OCI-LY1 (cell line): ENCODE data around the gene AMIGO2.

Experiments
- H2AFZ ChIP-seq: fragments of 200-600 bp; sonication (generic), shearing (Covaris generic); 2 replicates; pipeline ENCODE4 v1.6.0; 2014; ENCODE audit warnings: antibody characterized with exemption, mild to moderate bottlenecking, low read length
- H3F3A ChIP-seq: fragments of 200-600 bp; sonication (generic), shearing (Covaris generic); 2 replicates; pipeline ENCODE4 v1.6.0; 2014; ENCODE audit warnings: mild to moderate bottlenecking, antibody characterized with exemption, low read length, moderate library complexity; ENCODE audit not compliant: insufficient read depth
- H3K27ac ChIP-seq: fragments of 200-600 bp; sonication (generic); 2 replicates; pipeline ENCODE4 v1.5.1; 2014; ENCODE audit warnings: low read length, mixed run types, mild to moderate bottlenecking, low read depth; ENCODE audit not compliant: poor library complexity, severe bottlenecking
- H3K27me3 ChIP-seq: fragments of 200-600 bp; sonication (generic); 2 replicates; pipeline ENCODE4 v1.6.0; 2014; ENCODE audit warnings: antibody characterized with exemption, mild to moderate bottlenecking, low read length, moderate library complexity; ENCODE audit not compliant: insufficient read depth
- H3K36me3 ChIP-seq: fragments of 200-600 bp; sonication (generic); 2 replicates; pipeline ENCODE4 v1.6.1; 2014; ENCODE audit warnings: mild to moderate bottlenecking, antibody characterized with exemption, low read length, moderate library complexity, mixed read lengths; ENCODE audit not compliant: insufficient read depth
- H3K4me1 ChIP-seq: fragments of 200-600 bp; sonication (generic); 2 replicates; pipeline ENCODE4 v1.5.1; 2014; ENCODE audit warnings: mild to moderate bottlenecking, low read length, moderate library complexity; ENCODE audit not compliant: insufficient read depth, severe bottlenecking
- H3K4me2 ChIP-seq: fragments of 200-600 bp; sonication (generic), shearing (Covaris generic); 2 replicates; pipeline ENCODE4 v1.6.1; 2014; ENCODE audit warnings: low read length
- H3K4me3 ChIP-seq: fragments of 200-600 bp; sonication (generic); 2 replicates; pipeline ENCODE4 v1.5.1; 2014; ENCODE audit warnings: low read length, low read depth, mild to moderate bottlenecking, mixed read lengths; ENCODE audit not compliant: poor library complexity, severe bottlenecking
- H3K79me2 ChIP-seq: fragments of 200-600 bp; shearing (Covaris generic); 2 replicates; pipeline ENCODE4 v1.6.1; 2016; ENCODE audit warnings: mixed run types, low read length, mixed read lengths; ENCODE audit not compliant: insufficient read depth
- H3K9ac ChIP-seq: fragments of 200-600 bp; sonication (generic), shearing (Covaris generic); 2 replicates; pipeline ENCODE4 v1.6.1; 2014; ENCODE audit warnings: mild to moderate bottlenecking, low read length, mixed read lengths
- H3K9me2 ChIP-seq: fragments of 200-600 bp; sonication (generic), shearing (Covaris generic); 2 replicates; pipeline ENCODE4 v1.6.1; 2014; ENCODE audit warnings: low read depth, mild to moderate bottlenecking, low read length, mixed read lengths
- H3K9me3 ChIP-seq: fragments of 200-600 bp; shearing (Covaris generic); 2 replicates; pipeline ENCODE4 v1.6.1; 2014; ENCODE audit warnings: low read length, mixed read lengths
- H4K20me1 ChIP-seq: fragments of 200-600 bp; sonication (generic), shearing (Covaris generic); 2 replicates; pipeline ENCODE4 v1.6.0; 2016; ENCODE audit warnings: mild to moderate bottlenecking, low read length; ENCODE audit not compliant: insufficient read depth
- CTCF ChIP-seq: fragments of 200-600 bp; sonication (generic), shearing (Covaris generic); IDR thresholded peaks from 2 replicates; pipeline ENCODE4 v1.5.1; 2017; ENCODE audit warnings: mild to moderate bottlenecking, antibody characterized with exemption, low read length, moderate library complexity, mixed read lengths
- EZH2 ChIP-seq: fragments of 200-600 bp; sonication (generic), shearing (Covaris generic); IDR thresholded peaks from 2 replicates; pipeline ENCODE4 v1.8.0; 2017; ENCODE audit warnings: borderline replicate concordance, mixed run types, mild to moderate bottlenecking, antibody characterized with exemption, low read length, moderate library complexity, mixed read lengths

Gene AMIGO2

GRCh38 chr12:47075192-47076084, 4.3 kb downstream of the AMIGO2 start:
- Histone ChIP-seq H3K4me3 (no peak overlapping the region), H3K27ac (no peak overlapping the region), H3K9me3 (no peaks in the 10 kb centered on the region), H3K4me1 (peaks cover 32% of the 10 kb centered on the region), H4K20me1 (no peaks in the 10 kb centered on the region), H3K79me2 (no peaks in the 10 kb centered on the region), H3F3A (no peaks in the 10 kb centered on the region), H2AFZ (no peak overlapping the region), H3K9ac (no peak overlapping the region), H3K36me3 (0 out of 2 replicates have a peak, but pooled peaks cover 6% of the 10 kb centered on the region), H3K27me3 (no peaks in the 10 kb centered on the region), H3K9me2 (no peaks in the 10 kb centered on the region), H3K4me2 (no peak overlapping the region)
- TF ChIP-seq EZH2 (no peak), CTCF (no peak)

- H3K9me3 ChIP-seq, result no peaks in the 10 kb centered on the region
Observed at GRCh38 chr12:47074757-47075156, 5.0 kb downstream of the AMIGO2 start.

DNA sequence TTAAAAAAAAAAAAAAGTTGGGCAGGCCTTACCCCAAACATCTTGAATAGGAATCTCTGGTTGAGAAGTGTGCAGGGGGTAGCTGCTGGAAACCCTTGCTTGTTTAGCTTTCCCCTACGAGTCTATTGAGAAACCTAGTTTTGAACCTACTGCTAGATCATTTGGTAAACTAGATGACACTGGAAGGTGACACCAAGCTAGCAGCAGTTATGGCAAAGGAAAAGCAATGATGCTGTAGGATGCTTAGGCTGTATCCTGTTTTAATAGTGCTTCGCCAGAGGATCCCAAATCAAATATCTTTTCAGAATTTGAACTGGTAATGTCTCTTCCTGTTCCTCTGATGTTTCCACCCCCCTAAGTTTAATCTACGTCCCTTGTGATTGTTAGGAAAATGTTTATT, 5.8 kb downstream of the AMIGO2 start:
- no peaks in the 10 kb centered on the region for H3K27me3 ChIP-seq
- no peak overlapping the region for H3K4me3 ChIP-seq
- 0 out of 2 replicates have a peak, but pooled peaks cover 6% of the 10 kb centered on the region for H3K36me3 ChIP-seq
- H3K4me1 ChIP-seq, result peaks cover 26% of the 10 kb centered on the region
- H2AFZ ChIP-seq, result no peak overlapping the region
- no peaks in the 10 kb centered on the region for H3K9me3 ChIP-seq
- no peak overlapping the region for H3K27ac ChIP-seq
- H4K20me1 ChIP-seq, result no peaks in the 10 kb centered on the region
- no peak overlapping the region for H3K9ac ChIP-seq
- H3F3A ChIP-seq, result no peaks in the 10 kb centered on the region
- no peaks in the 10 kb centered on the region for H3K9me2 ChIP-seq
- TF ChIP-seq EZH2 (no peak), CTCF (no peak)
- H3K79me2 ChIP-seq, result no peaks in the 10 kb centered on the region
- H3K4me2 ChIP-seq, result no peak overlapping the region

More at GRCh38 chr12:47074757-47075156, 5.0 kb downstream of the AMIGO2 start:
- peaks cover 29% of the 10 kb centered on the region for H3K4me1 ChIP-seq
- H3K9ac ChIP-seq, result no peak overlapping the region
- no peak overlapping the region for H3K4me2 ChIP-seq
- no peaks in the 10 kb centered on the region for H3K27me3 ChIP-seq
- H2AFZ ChIP-seq, result no peak overlapping the region
- H3K4me3 ChIP-seq, result no peak overlapping the region
- no peaks in the 10 kb centered on the region for H4K20me1 ChIP-seq
- no peaks in the 10 kb centered on the region for H3K79me2 ChIP-seq
- no peaks in the 10 kb centered on the region for H3K9me2 ChIP-seq
- no peak for TF ChIP-seq CTCF
- TF ChIP-seq EZH2, result no peak
- H3K36me3 ChIP-seq, result 0 out of 2 replicates have a peak, but pooled peaks cover 6% of the 10 kb centered on the region
- H3F3A ChIP-seq, result no peaks in the 10 kb centered on the region
- no peak overlapping the region for H3K27ac ChIP-seq
